Kidney capillary endothelial cell (primary cell): ENCODE data around the gene KRT23.
"Not testable (repeated sequence)": the region's sequence is repeated elsewhere in the genome, so short reads cannot be mapped to it uniquely, and the experiment has no call there.

Experiments used
- DNase-seq: peaks from one replicate; pipeline ENCODE4 v3.0.0-alpha.2; 2018; ENCODE audit warnings: low spot score

The KRT23 gene

DNA sequence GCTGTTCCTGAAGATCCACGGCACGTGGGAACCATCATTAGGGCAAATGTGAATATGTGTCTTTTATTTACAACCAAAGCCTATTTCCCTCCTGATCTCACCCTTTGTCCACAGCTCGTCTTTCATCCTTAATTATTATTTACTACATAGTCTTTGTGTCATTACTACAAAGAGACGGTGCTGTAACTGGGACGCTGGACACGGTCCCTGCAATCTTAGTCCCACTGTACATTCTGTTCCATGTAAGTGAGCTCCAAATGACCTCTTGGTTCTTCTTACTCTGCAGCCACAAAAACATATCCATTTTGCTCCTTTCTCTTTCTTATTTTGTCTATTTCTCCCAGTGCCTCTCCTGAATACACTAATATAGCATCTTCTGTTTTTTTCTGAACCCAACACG, 12.7 kb upstream of the KRT23 start:
- DNase-seq = no peak

DNA sequence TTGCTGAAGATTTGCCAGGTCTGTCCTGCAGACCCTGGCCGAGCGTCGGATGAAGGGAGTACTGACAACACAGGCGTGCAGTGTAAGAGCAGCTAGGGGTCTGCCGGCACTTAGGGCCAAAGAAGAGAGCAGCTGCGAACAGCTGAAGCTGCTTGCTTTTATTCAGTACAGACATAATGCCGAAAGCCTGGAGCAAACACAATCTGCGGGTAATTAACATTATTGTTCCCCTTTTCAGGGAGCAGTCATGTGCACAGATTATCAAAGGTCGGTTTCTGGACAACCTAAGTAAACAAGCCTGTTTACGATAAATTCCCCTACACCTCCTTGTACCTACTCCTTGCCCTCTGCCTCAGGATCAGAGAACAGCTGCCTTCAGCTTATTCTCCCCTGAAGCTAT, 12.0 kb upstream of the KRT23 start:
- DNase-seq = no peak

DNA sequence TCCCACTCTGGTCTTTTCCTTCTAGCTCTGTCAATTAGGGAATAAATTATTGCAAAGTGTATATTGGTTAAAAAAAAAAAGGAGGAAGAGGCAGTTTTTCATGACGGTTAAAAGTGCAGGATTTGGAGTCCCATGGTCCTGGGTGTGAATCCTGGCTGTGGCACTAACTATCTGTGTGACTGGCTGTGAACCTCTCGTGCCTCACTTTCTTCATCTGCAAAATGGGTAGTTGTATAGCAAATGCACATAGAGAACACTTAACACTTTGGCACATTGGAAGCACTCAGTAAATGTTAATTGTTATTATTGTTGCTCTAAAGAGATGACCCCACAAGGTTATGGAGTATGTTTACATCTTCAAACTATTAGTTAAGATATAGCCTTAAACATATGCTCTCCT, 10.5 kb upstream of the KRT23 start:
- DNase-seq = no peak

DNA sequence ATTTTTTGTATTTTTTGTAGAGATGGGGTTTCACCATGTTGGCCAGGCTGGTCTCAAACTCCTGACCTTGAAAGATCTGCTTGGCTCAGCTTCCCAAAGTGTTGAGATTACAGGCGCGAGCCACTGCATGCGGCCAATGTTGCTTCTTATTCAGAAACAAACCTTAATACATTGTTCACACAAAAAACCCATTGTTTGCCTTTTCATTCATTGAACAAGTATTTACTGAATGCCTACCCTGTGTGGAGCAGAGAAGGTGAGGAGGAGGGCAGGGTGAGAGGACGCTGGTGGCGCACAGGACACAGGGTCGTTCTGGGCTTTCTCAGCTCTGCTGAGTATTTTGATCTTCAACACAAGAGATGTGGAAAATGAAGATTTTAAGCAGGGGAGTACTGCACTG, 8.0 kb upstream of the KRT23 start:
- no peak for DNase-seq

DNA sequence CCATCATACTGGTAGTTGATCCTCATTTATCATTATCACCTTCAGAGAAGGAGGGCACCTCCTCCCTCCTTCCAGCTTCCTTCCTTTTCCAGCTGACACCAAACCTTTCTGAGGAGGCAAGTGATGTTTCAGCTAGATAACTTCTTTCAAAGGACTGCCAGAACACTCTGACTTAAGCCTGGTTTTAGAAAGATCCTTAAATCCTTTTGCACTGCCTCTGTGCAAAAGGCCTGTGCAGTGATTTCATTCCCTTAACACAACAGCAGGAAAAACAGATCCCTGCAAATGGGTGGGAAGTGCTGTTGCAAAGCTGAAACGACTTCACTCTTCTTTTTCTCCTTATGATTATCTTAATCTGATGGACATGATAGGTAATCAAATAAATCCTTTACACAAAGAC, 7.1 kb upstream of the KRT23 start:
- DNase-seq = no peak

DNA sequence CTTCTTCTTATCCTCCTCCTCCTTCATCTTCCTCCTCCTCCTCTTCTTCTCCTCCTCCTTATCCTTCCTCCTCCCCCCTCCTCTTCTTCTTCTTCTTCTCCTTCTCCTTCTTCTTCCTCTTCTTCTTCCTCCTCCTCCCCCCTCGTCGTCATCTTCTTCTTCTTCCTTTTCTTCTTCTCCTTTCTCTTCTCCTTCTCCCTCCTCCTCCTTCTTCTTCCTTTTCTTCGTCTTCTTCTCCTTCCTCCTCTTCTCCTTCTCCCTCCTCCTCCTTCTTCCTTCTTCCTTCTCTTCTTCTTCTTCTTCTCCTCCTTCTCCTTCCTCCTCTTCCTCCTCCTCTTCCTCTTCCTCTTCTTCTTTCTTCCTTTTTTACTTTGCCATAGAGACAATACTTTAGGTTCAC, 5.1 kb upstream of the KRT23 start:
- DNase-seq = no peak

DNA sequence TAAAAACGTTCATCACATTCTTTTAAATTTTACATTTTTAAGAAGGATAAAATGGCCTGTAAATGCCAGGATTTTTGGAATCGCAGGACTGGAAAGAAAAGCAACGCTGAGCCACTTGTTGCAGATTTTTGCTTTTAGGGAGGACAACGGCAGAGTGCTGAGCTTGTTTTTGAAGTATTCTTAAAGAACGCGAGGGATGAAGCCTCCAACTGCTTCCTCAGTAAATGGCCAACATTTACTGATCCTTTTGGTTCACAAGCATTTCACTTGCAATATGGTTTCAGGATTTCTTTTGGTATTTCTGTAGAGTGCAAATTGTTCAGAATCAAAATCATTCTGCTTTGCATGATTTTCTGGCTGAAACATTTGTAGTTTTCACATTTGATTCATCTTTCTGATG, 2.8 kb upstream of the KRT23 start:
- no peak for DNase-seq

DNA sequence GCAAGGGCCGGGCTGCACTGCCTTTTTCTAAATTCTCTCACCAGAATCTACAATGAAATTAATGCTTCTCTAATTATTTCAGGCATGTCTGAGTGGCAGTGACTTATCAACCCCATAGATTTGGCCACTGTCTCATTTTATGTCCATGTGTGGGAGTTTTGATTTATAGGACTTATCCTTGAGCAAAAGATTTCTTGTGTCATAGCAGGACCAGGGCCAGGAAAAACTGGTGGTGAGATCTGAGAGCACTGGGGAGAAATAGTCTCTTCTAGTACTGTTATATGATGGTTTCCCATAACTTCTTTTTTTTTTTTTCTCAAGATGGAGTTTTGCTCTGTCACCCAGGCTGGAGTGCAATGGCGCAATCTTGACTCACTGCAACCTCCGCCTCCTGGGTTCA, 1.5 kb upstream of the KRT23 start:
- DNase-seq = no peak

DNA sequence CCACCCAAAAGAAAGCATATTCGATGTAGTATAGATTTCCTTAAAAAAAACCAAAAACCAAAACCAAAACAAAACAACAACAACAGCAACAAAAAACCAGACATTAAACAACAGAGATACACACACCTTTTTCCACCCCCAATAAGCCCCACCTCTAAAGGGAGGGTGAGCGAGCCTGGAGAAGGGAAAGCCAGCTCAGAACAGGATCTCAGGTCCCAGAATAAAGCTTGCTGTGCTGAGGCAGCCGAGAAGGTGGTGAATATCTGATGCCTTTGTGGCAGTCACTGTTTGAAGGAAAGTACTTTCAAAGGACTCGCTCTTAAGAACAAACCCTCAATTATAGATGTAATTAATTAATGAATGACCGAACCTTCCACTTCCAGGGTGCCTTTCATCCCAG, 470 bp downstream of the KRT23 start:
- DNase-seq = no peak

DNA sequence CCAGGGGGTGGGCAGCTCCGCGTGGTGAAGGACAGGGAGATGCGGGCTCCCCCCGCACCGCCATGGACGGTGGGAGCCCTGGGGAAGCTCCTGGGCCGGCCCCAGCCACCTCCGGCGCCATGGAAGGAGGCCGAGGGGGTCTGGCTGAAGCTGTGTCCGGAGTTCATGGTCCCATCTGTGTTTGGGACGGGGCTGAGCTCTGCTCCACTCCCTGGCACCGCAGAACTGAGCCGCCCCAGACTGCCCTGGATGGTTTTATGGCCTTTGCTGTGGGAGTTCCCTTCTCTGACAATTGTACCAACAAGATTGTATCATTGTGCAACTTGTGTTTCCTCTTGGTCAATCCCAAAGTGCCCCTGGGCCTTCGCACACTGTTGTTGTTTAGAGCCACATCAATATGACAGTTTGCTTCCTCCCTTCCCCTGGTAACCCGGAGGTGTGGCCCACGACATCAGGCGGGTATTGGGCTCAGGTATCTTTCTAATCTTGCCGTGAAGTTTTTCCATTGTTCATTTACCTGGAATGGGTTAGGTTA, 942 bp downstream of the KRT23 start:
- DNase-seq = no peak

DNA sequence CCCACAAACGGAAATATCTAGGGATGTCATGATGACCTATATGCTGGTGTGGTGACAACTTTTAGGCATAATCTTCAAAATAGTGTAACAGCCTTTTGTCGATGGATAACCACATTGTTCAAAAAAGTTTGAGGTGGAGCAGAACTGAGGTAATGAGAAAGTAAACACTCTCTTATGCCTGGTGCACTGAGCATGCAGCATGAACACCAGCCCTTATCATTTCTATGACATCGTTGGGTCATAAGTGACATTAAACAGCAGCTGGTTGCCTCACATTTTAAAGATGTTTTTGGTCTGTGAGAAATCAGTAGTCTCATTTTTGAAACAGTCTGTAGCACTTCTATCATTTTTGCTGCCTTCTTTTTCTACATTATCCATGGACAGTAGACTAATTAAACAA, 1.8 kb downstream of the KRT23 start:
- DNase-seq = no peak

DNA sequence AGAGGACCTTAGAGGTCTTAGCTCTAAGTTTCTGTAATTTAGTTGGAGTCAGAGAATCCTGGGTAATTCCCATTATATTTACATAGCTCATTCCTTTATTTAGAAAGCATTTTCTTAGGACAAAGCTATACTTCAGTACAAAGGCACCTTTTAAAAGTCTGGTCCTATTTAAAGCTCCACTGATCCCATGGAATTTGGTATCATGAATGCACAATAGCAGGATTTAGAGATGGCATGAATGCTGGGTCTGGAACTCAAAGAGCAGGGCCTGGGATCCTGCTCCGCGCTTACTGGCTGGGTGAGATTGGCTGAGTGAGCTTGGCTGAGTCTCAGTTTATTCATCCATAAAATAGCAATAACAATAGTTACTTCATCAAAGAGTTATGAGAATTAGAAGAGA, 4.8 kb downstream of the KRT23 start:
- no peak for DNase-seq

DNA sequence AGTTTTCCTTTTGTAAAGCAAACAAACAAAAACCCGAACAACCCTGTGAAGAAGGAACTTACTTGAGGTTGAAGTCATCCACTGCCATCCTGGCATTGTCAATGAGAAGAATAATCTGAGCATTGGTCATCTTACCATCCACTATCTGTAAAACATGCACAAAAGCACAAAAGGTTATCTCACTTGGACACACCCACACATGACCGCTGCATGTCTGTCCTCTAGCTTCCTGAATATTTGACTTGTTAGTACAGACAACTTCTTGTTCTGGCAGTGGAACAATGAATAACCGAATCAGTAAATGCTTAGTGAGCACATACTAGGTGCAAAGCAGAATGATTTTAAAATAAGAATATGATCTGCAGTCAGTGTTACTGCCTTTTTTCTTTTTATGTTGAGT, 6.1 kb downstream of the KRT23 start:
- DNase-seq = no peak

DNA sequence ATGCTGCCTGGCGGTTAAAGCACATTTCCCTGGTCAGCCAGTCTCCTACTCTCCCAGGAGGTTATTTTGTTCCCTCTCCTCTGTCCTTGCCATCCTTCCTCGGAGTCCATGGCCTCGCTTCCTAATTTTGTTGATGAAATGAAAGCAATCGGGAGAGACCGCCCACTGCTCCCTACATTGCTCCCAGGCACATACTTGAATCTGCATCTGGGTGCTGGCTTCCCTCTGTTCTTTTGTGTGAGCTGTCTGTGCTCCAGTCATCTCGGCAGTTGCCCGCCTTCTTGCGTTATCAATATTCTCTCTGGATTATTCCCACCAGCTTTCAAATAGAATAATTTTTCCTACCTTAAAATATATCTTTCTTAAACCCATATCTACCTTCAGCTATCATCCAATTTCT, 11.1 kb downstream of the KRT23 start:
- no peak for DNase-seq

DNA sequence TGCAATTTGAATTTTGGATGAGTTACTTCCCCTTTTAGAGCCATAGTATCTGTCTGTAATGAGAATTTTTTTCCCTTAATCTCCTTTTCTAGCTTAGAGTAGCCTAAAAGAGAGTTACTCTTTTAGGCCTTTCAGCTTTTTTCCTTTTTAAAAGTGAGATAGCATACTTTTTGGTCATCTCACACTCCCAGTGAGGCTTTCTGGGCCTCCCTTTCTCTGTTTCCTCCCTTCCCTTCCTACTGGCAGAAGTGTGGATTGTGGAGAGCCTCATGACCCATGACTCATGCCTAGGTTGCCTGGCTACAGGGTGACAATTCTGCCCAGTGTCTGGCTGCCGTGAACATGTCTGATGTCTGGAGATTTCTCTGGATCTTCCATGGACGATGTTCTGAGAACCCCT, 15.2 kb downstream of the KRT23 start:
- DNase-seq = peak; percentile 83

DNA sequence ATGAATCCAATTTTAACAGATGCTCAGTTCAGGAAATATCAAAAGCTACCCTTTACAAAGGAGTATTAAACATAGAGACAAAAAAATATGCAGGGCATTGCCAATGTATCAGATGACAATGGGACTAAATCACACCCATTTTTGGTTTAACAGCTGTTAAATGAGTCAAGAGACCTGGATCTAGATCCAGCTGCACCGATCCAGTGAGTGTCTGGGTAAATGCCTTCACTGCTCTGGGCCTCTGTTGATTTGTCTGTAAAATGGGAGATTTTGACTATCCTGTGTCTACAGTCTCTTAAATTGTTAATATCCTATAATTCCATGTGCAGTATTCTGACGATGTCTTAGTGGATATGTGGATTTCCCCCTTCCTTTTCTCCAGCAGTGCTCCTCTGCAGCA, 16.4 kb downstream of the KRT23 start:
- DNase-seq = no peak

DNA sequence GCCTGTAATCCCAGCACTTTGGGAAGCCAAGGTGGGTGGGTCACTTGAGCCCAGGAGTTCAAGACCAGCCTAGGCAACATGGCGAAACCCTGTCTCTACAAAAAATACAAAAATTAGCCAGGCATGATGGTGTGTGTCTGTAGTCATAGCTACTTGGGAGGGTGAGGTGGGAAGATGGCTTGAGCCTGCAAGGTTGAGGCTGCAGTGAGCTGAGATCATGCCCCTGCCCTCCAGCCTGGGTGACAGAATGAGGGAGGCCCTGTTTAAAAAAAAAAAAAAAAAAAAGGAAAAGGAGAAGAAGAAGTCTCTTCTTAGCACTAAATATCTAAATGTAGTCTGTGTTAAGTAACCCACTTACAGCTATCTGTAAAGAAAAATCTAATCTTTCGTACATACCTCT, 20.3 kb downstream of the KRT23 start:
- not testable (repeated sequence) for DNase-seq

DNA sequence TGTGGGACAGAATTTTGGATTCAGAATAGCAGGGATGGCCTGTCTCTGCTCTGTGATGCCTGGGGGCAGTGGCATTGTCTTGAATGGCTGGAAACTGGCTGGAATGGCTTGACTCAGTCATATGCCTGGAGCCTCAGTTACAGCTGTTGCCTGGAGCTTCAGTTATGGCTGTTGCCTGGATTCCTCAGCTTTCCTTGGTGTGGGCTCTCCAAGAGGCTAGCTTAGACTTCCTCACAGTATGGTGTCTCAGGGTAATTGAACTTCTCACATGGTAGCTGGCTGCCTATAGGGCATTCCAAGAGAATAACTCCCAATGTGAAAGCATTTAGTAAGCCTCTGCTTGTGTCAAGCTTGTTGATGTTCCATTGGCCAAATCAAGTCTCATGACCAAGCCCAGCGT, 21.1 kb downstream of the KRT23 start:
- no peak for DNase-seq

DNA sequence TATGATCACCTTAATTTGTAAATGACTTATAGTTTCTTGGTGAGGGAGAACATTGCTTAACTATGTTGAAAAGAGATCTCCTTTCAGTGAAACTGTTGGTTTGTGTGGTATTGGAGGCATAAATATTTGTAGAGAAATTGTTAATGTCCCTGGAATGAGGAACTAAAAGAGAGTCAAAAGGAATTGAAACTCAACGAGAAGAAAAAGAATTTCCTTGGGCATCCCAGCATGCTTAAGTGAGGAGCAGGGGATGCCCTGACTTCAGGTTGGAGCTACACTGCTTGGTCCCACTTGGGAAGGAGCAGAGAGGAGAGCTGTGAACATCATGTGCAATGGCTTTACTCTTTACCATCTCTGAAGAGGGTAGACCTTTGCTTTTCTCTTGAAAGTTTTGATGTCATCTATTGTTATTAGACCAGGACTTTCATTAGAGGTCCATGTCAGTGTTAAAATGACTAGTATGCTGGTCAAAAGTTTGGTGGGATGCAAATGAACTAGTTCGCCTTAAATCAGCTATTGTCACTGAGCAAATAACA, 21.7 kb downstream of the KRT23 start:
- no peak for DNase-seq

DNA sequence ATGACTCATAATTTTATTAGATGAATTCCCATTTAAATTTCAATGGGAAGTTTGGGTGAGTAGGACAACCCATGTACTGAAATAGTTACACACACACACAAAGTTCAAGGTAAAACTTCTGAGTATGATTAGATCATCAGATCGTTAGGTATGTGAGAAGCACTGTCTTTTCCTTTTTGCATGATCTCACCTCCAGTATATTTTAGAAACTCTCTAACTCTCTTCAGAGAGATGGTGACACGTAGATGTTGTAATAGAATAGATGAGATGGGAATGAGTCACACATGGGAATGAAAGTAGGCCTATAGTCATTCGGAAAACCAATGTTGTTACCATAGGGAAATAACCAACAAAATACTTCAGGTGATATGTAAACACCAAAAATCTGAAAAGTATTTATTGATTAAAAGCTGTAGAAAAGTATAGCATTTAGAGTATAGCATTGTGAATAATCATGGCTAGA, 22.2 kb downstream of the KRT23 start:
- peak; percentile 86 for DNase-seq

DNA sequence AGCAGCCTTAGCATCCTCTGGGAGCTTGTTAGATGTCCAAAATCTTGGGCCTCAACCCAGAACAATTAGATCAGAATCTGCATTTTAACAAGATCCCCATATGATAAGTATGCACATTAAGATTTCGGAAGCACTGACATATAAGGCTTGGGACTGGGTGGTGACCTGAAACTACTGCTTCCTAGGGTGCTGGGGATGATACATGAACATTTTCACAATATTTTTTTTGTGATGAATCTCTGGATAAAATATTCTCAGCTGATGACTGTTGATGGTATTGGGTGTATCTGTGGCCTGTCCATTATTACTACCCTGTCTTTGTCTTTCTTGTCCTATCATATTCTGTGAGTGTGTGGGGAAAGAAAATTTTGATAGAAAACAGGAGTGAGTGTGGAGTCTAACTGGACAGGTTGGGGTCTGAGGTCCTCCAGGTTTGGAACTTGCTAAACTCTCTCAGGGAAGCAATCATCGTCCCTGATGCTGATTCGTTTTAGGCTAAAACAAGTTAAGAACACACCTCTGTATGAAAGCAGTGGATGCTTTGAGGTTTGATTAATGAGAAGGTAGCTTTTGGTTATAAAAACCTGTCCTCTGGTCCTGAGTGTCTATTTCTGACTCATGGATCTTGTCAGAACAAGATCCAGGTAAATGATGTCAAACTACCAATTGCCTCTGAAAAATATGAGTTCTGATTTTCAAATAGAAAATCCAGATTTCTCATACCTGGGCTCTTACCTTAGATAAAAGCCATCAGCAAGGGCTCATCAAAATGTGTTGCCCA, 23.2 kb downstream of the KRT23 start:
- DNase-seq = no peak

DNA sequence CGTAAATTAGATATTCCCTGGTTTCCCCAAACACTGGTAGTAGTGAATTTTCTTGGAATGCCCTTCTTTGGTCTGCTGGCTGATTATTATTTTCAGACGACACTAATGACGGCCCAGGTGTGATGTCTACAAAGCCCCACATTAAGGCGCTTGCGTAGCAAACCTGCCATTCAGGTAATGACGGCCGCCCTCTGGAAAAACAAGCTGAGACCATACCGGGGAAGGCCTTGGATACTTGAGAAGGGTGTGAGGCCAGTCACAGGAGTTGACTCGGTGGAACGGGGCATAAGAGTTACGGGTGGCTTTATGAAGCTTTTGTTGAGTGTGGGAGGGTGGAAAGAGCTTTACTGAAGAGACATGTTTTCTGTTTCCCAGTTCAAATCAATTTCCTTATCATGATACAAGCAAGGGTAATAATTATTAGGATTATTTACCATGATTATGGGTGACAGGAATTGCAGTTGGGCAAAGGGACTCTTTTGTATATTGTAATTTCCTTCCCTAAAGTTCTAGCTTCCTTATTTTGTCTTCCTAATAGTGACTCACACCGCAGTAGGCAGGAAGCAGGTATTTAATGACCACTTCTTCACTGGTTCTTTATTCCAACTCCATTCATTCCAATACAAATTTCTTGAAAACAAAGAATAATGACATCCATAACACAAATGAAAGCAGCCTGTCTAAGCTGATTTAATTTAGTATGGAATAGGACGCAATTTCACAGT, 24.8 kb downstream of the KRT23 start:
- DNase-seq = peak; percentile 40

DNA sequence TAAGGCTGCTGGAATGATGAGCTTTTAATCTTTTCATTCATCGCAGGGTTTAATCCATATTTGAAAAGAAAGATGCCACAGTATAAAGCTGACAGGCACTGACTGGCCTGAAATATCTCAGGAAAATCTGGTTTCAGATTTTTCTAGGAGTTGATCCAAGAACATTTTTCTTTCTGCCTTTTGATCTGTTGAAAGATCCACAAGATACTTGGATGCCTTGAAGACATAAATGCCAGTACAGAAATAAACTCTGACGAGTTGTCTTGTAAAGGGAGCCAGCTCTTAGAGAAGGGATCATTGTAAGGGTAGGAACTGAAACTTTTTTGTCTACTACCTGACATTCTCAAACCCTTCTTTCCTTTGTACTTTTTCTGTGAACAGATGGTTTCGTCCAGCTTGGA, 27.0 kb downstream of the KRT23 start:
- DNase-seq = no peak
